ENCODE data around the gene DNAJB8.

DNA sequence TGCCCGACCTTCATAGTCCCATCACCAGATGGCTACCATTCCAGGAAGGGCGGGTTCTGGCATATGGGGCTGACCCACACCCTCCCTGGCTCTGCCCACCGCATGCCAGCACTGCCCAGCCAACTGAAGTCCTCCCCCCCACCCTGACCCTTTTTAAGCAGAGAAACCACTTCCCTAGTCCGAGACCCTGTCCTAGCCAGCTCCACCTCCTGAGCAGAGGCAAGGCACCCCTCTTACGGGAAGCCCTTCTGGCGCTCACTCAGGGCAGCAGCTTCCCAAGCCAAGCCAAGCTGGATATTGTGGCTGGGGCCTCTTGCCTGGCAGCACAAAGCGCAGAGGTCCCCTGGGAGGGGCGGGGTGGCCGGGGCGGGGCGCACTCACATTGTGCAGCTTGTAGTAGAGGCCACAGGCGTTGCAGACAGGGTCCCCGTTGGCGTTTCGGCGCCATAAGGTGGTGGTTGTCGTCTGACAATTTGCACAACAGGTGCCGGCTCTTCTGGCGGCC, 14.8 kb upstream of the DNAJB8 start:
- TF ChIP-seq, protein P1, sequence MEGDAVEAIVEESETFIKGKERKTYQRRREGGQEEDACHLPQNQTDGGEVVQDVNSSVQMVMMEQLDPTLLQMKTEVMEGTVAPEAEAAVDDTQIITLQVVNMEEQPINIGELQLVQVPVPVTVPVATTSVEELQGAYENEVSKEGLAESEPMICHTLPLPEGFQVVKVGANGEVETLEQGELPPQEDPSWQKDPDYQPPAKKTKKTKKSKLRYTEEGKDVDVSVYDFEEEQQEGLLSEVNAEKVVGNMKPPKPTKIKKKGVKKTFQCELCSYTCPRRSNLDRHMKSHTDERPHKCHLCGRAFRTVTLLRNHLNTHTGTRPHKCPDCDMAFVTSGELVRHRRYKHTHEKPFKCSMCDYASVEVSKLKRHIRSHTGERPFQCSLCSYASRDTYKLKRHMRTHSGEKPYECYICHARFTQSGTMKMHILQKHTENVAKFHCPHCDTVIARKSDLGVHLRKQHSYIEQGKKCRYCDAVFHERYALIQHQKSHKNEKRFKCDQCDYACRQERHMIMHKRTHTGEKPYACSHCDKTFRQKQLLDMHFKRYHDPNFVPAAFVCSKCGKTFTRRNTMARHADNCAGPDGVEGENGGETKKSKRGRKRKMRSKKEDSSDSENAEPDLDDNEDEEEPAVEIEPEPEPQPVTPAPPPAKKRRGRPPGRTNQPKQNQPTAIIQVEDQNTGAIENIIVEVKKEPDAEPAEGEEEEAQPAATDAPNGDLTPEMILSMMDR (IDR thresholded peaks at IDR 0.05 in 4 of 5, conservative IDR thresholded peaks at IDR 0.05 in 1 of 5), result no peak
- no peak for TF ChIP-seq POLR2A (IDR thresholded peaks at IDR 0.05)
